B cell (primary cell): Measurements from ENCODE around the gene RCSD1. TPM values are rescaled to one million over a fixed set of nuclear protein-coding genes. Genes with fewer than 3 reads are reported as not detected.
A peak's percentile ranks its signal among the peaks of the same experiment; 100 is the strongest.

ENCODE experiments used
- ATAC-seq: fragments of 200-7000 bp; cut with Tn5 transposase; one replicate; pipeline ENCODE4 v1.10.0; 2021; ENCODE audit warnings: low read depth, mild to moderate bottlenecking, moderate number of reproducible peaks, moderate library complexity
- CTCF ChIA-PET: fragments of 350-600 bp; sonication (Branson Sonifier 250); formaldehyde crosslinking; loops from one replicate; lab custom pipeline; 2021; ENCODE audit warnings: antibody characterized with exemption, inconsistent platforms; lab: Charles Lee
- POLR2A ChIA-PET: fragments of 350-600 bp; sonication (Branson Sonifier 250); formaldehyde crosslinking; loops from one replicate; lab custom pipeline; 2021; ENCODE audit warnings: antibody characterized with exemption; lab: Charles Lee
- DNase-seq: peaks from one replicate; pipeline ENCODE4 v3.0.0; 2013
- H2AFZ ChIP-seq: 2 replicates; pipeline ENCODE4 v1.6.1; 2012; ENCODE audit warnings: mild to moderate bottlenecking, low read depth, low read length; ENCODE audit not compliant: insufficient read depth, poor library complexity, severe bottlenecking
- H3K27ac ChIP-seq, 2 donors: 1 replicate in 1 of 2; 2 replicates in 1 of 2; pipeline ENCODE4 v1.5.1; 2012 to 2013; ENCODE audit warnings: low read length in 2 of 2, mild to moderate bottlenecking in 2 of 2, moderate library complexity in 1 of 2
- H3K27me3 ChIP-seq, 4 experiments: fragments of 200-600 bp in 1 of 4; sonication (generic) in 1 of 4; replicated peaks in 1 of 4; 1 replicate in 2 of 4; 2 replicates in 2 of 4; pipeline versions ENCODE4 v1.6.1 to v1.7.0; 2013 to 2016; ENCODE audit warnings: low read length in 3 of 4, mild to moderate bottlenecking in 2 of 4, mixed read lengths in 1 of 4, moderate library complexity in 1 of 4; ENCODE audit not compliant: insufficient read depth in 4 of 4, control insufficient read depth in 3 of 4; ENCODE audit errors: control extremely low read depth in 1 of 4
- H3K36me3 ChIP-seq, 2 experiments: replicated peaks in 1 of 2; 1 replicate in 1 of 2; 2 replicates in 1 of 2; pipeline versions ENCODE4 v1.6.1 to v1.7.1; 2013; ENCODE audit warnings: low read length in 1 of 2; ENCODE audit not compliant: insufficient read depth in 2 of 2, control insufficient read depth in 1 of 2; ENCODE audit errors: control extremely low read depth in 1 of 2, extremely low read depth in 1 of 2
- H3K4me1 ChIP-seq, 2 donors: fragments of 200-600 bp in 1 of 2; sonication (generic) in 1 of 2; 1 replicate in 1 of 2; 2 replicates in 1 of 2; pipeline versions ENCODE4 v1.5.1 to v1.6.1; 2013 to 2017; ENCODE audit warnings: low read length in 2 of 2; ENCODE audit not compliant: control insufficient read depth in 2 of 2, insufficient read depth in 2 of 2
- H3K4me2 ChIP-seq: replicated peaks from 2 replicates; pipeline ENCODE3; 2012; ENCODE audit warnings: mild to moderate bottlenecking, low read depth, low read length; ENCODE audit not compliant: poor library complexity, severe bottlenecking
- H3K4me3 ChIP-seq, 5 experiments: fragments of 200-600 bp in 1 of 5; sonication (generic) in 1 of 5; 1 replicate in 3 of 5; 2 replicates in 2 of 5; pipeline versions ENCODE4 v1.5.1 to v1.7.0; 2011 to 2016; ENCODE audit warnings: low read length in 4 of 5, mild to moderate bottlenecking in 4 of 5, low read depth in 2 of 5, control low read depth in 1 of 5, moderate library complexity in 1 of 5; ENCODE audit not compliant: insufficient read depth in 1 of 5; ENCODE audit errors: control extremely low read depth in 1 of 5, extremely low read depth in 1 of 5
- H3K79me2 ChIP-seq: fragments of 200-600 bp; sonication (generic); one replicate; pipeline ENCODE4 v1.6.0; 2016; ENCODE audit warnings: low read length; ENCODE audit not compliant: control insufficient read depth, insufficient read depth
- H3K9ac ChIP-seq: fragments of 200-600 bp; sonication (generic); 2 replicates; pipeline ENCODE4 v1.6.1; 2017; ENCODE audit warnings: mild to moderate bottlenecking, low read length, moderate library complexity
- H3K9me3 ChIP-seq, 3 donors: one replicate each; pipeline versions ENCODE4 v1.6.1 to v1.7.1; 2013; ENCODE audit warnings: low read length in 2 of 3; ENCODE audit not compliant: control insufficient read depth in 2 of 3, insufficient read depth in 1 of 3; ENCODE audit errors: control extremely low read depth in 1 of 3
- H4K20me1 ChIP-seq: 2 replicates; pipeline ENCODE4 v1.6.0; 2012; ENCODE audit warnings: mild to moderate bottlenecking, low read length; ENCODE audit not compliant: insufficient read depth, control insufficient read depth, poor library complexity, severe bottlenecking
- H3K27ac Mint-ChIP-seq: one replicate; pipeline ENCODE4 v1.8.0; 2021; ENCODE audit warnings: mixed read lengths
- H3K27me3 Mint-ChIP-seq: one replicate; pipeline ENCODE4 v1.8.0; 2021; ENCODE audit warnings: mixed read lengths
- H3K4me1 Mint-ChIP-seq: one replicate; pipeline ENCODE4 v1.8.0; 2021; ENCODE audit warnings: mixed read lengths
- H3K4me3 Mint-ChIP-seq: one replicate; pipeline ENCODE4 v1.8.0; 2021; ENCODE audit warnings: mixed read lengths
- H3K9me3 Mint-ChIP-seq: one replicate; pipeline ENCODE4 v1.8.0; 2022; ENCODE audit warnings: mixed read lengths; ENCODE audit not compliant: insufficient read depth
- EZH2 ChIP-seq: IDR thresholded peaks from 2 replicates; pipeline ENCODE4 v1.6.1; 2012; ENCODE audit warnings: borderline replicate concordance, low read depth, mild to moderate bottlenecking, moderate library complexity, low read length; ENCODE audit not compliant: insufficient read depth, poor library complexity, severe bottlenecking
- whole genome bisulfite sequencing: methylation state at CpG from one replicate; pipeline ENCODE4 v1.1.5; 2013; ENCODE audit warnings: missing lambda C conversion rate; ENCODE audit not compliant: insufficient coverage; 5-methylcytosine and 5-hydroxymethylcytosine counted together
- intact Hi-C: fragments of 100-400 bp; cut with micrococcal nuclease; formaldehyde crosslinking; loops from one replicate; pipeline ENCODE4 v1.10.0; 2022
- polyA plus RNA-seq: library from polyadenylated mRNA; depleted of rRNA; stranded (reverse); fragments of >200 nt; gene quantifications from 2 replicates; pipeline ENCODE4 v1.2.3, GENCODE V29; 2012
- total RNA-seq, 2 donors: library from RNA; stranded (reverse); fragments of 120-200 nt in 1 of 2; gene quantifications; 1 replicate in 1 of 2; 2 replicates in 1 of 2; pipeline versions ENCODE4 v1.2.3 to v1.2.4, GENCODE V29; 2013 to 2022
- TF ChIP-seq, protein P1 (sequence below): fragments of 200-600 bp; IDR thresholded peaks from one replicate; pipeline ENCODE4 v1.8.0; 2022; ENCODE audit warnings: antibody characterized with exemption, mild to moderate bottlenecking

The RCSD1 gene
- total and polyA plus RNA-seq, 2 donors (not counting 1 experiment from before 2014, with no cell fraction given), result 129 to 525 TPM

DNA sequence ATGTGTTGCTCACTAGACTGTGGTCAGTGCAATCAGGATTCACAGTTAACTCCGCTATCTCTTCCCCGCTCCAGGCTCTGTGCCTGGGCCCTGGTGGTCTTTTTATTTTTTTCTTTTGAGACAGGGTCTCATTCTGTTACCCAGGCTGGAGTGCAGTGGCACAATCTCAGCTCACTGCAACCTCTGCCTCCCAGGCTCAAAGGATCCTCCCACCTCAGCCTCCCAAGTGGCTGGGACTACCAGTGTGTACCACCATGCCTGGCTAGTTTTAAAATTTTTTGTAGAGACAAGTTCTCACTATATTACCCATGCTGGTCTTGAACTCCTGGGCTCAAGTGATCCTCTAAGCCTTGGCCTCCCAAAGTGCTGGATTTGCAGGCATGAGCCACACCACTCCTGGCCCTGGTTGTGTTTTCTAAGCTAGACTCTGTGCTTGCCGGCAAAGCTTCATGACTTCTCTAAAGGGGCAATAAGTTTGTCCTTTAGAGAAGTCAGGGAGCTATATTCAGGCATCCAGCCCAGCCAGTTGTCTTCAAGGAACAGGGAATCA lies 1.4 kb downstream of the RCSD1 start:
- H3K9me3 Mint-ChIP-seq, result no peaks in the 10 kb centered on the region
- 9% methylated on average over 3 of the region's 3 CpGs for WGBS
- peaks cover 78 to 83% of the 10 kb centered on the region in 2 donors for H3K4me1 ChIP-seq

More for the DNA sequence above, 1.4 kb downstream of the RCSD1 start:
- Histone ChIP-seq H3K9me3 (no peaks in the 10 kb centered on the region), H2AFZ (no peak overlapping the region), H3K4me3 (peak overlapping the region; percentile 92 to 99 (median 97)), H4K20me1 (peaks cover 50% of the 10 kb centered on the region), H3K79me2 (peaks cover 84% of the 10 kb centered on the region), H3K4me2 (peak overlapping the region; percentile 91), H3K27me3 (no peaks in the 10 kb centered on the region), H3K9ac (peak overlapping the region; percentile 94), H3K36me3 (peaks cover 6 to 35% of the 10 kb centered on the region in 2 experiments), H3K27ac (peak overlapping the region; percentile 93 to 98)
- intact Hi-C loops, result no loop called here
- Mint-ChIP-seq H3K4me3 (peak overlapping the region; percentile 98), H3K27me3 (no peaks in the 10 kb centered on the region), H3K27ac (peak overlapping the region; percentile 98), H3K4me1 (peaks cover 77% of the 10 kb centered on the region)
- DNase-seq (no peak), ATAC-seq (no peak)
- ChIA-PET CTCF (interaction anchor here (1.3 to 14.2 kb wide), 7 partner anchors 12 to 56 kb away, joined by 3 to 378 read pairs (median 20); no protein-coding TSS in a partner anchor), POLR2A (interaction anchor here (0.6 to 12.9 kb wide), 10 partner anchors 8 to 411 kb away, joined by 3 to 289 read pairs (median 8); partner anchors contain the start of genes CREG1 and POU2F1)
- TF ChIP-seq, protein P1, sequence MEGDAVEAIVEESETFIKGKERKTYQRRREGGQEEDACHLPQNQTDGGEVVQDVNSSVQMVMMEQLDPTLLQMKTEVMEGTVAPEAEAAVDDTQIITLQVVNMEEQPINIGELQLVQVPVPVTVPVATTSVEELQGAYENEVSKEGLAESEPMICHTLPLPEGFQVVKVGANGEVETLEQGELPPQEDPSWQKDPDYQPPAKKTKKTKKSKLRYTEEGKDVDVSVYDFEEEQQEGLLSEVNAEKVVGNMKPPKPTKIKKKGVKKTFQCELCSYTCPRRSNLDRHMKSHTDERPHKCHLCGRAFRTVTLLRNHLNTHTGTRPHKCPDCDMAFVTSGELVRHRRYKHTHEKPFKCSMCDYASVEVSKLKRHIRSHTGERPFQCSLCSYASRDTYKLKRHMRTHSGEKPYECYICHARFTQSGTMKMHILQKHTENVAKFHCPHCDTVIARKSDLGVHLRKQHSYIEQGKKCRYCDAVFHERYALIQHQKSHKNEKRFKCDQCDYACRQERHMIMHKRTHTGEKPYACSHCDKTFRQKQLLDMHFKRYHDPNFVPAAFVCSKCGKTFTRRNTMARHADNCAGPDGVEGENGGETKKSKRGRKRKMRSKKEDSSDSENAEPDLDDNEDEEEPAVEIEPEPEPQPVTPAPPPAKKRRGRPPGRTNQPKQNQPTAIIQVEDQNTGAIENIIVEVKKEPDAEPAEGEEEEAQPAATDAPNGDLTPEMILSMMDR, result no peak
- TF ChIP-seq EZH2, result no peak
